ENCODE measurements around the gene PCYT1B. TPM values are rescaled to one million over a fixed set of nuclear protein-coding genes. Genes with fewer than 3 reads are reported as not detected.

The PCYT1B gene
- total RNA-seq, 1 donor, result 3.7 TPM

DNA sequence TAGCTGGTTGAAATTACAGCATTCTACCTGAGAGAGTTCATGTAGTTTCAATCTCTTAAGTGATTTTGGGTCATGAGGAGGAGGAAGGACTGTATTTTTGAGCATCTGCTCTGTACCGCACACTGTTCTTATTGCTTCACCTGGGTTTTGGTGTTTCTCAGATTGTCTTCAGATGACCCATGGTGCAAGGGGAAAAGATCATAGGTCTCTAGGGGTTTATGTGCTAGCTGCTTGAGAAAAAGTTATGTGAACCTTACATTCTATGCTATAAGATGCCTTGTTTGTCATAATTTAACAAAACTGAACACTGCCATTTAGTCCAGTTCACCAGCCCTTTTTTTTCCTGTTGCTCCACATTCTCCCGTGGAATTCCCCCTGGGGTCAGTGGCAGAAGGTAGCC is 121.7 kb downstream of the PCYT1B start:
- H3K9me3 ChIP-seq (ENCODE audit: low read depth, low read length), result no peaks in the 10 kb centered on the region
- H3K27me3 ChIP-seq (ENCODE audit: insufficient read depth, low read length), result no peaks in the 10 kb centered on the region
- H3K4me3 ChIP-seq (ENCODE audit: low read length), result no peak overlapping the region
- no peaks in the 10 kb centered on the region for H3K4me1 ChIP-seq (ENCODE audit: insufficient read depth, low read length)

DNA sequence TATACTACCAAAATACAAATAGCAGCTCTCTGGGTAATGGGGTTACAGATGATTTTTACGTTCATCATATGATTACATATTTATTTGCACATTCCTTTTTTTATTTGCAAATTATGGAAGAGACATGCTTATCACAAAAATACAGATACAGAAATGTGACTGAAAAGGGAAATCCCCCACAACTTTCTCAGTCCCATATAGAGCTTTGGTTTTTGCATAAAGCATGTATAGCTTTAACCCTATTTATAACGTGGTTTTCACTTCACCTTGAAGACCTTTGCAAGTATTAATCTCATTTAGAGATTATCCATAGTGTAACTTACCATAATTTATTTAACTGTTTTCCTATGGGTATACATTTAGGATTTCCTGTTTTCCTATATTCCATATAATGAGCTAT is 126.7 kb downstream of the PCYT1B start:
- Histone ChIP-seq H3K4me3 (ENCODE audit: low read length) (no peak overlapping the region), H3K27me3 (ENCODE audit: insufficient read depth, low read length) (no peaks in the 10 kb centered on the region), H3K4me1 (ENCODE audit: insufficient read depth, low read length) (no peaks in the 10 kb centered on the region), H3K9me3 (ENCODE audit: low read depth, low read length) (no peaks in the 10 kb centered on the region)

GRCh38 chrX:24515447-24515846 is 131.7 kb downstream of the PCYT1B start:
- no peaks in the 10 kb centered on the region for H3K4me1 ChIP-seq (ENCODE audit: insufficient read depth, low read length)
- H3K27me3 ChIP-seq (ENCODE audit: insufficient read depth, low read length), result no peaks in the 10 kb centered on the region
- no peak overlapping the region for H3K4me3 ChIP-seq (ENCODE audit: low read length)
- H3K9me3 ChIP-seq (ENCODE audit: low read depth, low read length), result no peaks in the 10 kb centered on the region

DNA sequence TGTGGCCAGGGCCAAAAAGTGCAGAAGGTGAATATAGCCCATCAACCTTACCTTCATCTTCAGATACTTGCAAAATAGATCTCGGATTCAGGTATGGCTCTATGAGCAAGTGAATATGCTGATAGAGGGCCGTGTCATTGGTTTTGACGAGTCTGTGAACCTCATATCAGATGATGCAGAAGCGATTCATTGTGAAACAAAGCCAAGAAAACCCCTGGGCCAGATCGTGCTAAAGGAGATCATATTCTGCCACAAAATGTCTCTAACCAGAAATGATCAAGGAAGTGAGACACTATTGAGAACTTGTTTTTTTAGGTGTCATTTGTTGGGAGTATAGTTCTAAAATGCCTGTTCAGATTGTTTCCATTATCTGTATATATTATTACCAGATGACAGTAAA is 133.7 kb downstream of the PCYT1B start:
- no peaks in the 10 kb centered on the region for H3K27me3 ChIP-seq (ENCODE audit: insufficient read depth, low read length)
- H3K4me1 ChIP-seq (ENCODE audit: insufficient read depth, low read length), result no peaks in the 10 kb centered on the region
- no peak overlapping the region for H3K4me3 ChIP-seq (ENCODE audit: low read length)
- no peaks in the 10 kb centered on the region for H3K9me3 ChIP-seq (ENCODE audit: low read depth, low read length)

DNA sequence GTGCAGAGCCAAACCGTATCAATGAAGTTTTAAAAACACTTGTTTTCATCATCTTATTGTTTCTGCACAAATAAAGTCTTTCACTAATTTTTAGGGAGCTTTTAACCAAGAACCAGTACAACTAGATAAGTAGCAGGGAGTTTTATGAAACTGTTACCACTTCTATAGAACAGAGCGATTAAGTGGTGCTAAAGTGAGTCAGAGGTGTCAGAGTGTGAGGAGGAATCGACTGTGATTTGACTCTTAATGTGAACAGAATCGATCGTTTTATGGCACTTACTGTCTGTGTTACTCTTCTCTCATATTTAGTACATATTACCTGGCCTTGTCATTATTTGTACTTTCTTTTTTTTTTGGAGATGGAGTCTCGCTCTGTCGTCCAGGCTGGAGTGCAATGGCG is 138.8 kb downstream of the PCYT1B start:
- no peaks in the 10 kb centered on the region for H3K27me3 ChIP-seq (ENCODE audit: insufficient read depth, low read length)
- H3K9me3 ChIP-seq (ENCODE audit: low read depth, low read length), result no peaks in the 10 kb centered on the region
- no peak overlapping the region for H3K4me3 ChIP-seq (ENCODE audit: low read length)
- H3K4me1 ChIP-seq (ENCODE audit: insufficient read depth, low read length), result no peaks in the 10 kb centered on the region

Other genes starting within 250 kb of the PCYT1B start
- gene PDK3, start 182.1 kb downstream of the PCYT1B start, total RNA-seq, result 21.0 TPM
- gene POLA1, start 46.6 kb upstream of the PCYT1B start, total RNA-seq, result 7.8 TPM